ENCODE results near the gene AEBP1.

AEBP1 gene

DNA sequence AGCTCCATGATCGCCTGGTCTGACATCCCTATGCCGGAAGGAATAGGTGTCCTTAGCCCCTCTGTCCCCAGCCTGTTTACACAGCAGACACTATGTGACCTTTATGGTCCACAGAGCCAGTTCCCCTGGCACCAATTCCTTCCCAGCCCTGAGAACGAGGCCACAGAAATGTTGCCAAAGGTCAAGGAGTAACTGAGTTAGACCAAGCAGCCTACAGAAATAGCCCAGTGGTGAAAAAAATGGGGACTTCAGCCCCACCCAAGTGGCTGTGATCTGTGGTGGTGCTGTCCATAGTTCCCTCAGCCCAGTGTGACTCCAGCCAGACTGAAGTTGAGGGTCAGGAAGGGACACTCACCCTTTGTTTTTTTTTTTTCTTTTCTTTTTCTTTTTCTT, 41.2 kb upstream of the AEBP1 start:
- TF ChIP-seq, protein P1, sequence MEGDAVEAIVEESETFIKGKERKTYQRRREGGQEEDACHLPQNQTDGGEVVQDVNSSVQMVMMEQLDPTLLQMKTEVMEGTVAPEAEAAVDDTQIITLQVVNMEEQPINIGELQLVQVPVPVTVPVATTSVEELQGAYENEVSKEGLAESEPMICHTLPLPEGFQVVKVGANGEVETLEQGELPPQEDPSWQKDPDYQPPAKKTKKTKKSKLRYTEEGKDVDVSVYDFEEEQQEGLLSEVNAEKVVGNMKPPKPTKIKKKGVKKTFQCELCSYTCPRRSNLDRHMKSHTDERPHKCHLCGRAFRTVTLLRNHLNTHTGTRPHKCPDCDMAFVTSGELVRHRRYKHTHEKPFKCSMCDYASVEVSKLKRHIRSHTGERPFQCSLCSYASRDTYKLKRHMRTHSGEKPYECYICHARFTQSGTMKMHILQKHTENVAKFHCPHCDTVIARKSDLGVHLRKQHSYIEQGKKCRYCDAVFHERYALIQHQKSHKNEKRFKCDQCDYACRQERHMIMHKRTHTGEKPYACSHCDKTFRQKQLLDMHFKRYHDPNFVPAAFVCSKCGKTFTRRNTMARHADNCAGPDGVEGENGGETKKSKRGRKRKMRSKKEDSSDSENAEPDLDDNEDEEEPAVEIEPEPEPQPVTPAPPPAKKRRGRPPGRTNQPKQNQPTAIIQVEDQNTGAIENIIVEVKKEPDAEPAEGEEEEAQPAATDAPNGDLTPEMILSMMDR (conservative IDR thresholded peaks at IDR 0.05; ENCODE audit: control insufficient read depth, insufficient read depth, low read depth, low read length): no peak
- DNase-seq (ENCODE audit: low read depth): no peak
- no peak overlapping the region for H3K4me3 ChIP-seq (ENCODE audit: control insufficient read depth, low read depth, low read length)

DNA sequence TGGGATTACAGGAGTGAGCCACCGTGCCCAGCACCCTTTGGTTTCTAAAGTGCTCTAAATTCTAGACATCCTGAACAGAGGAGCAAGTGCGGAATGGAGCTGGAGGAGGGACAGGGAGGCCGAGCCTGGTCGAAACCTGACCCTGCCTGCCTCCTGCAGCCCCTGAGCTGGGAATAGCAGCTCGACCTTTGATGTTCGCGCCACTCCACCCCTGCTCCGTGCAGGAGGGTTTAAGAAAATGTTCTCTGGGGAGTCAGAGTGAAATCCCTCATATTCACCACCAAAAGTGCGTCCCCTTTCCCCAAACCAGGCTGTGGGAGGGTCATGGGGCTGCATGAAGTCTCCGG, 40.6 kb upstream of the AEBP1 start:
- TF ChIP-seq, protein P1 (conservative IDR thresholded peaks at IDR 0.05; ENCODE audit: control insufficient read depth, insufficient read depth, low read depth, low read length): no peak
- no peak for DNase-seq (ENCODE audit: low read depth)
- H3K4me3 ChIP-seq (ENCODE audit: control insufficient read depth, low read depth, low read length): no peak overlapping the region

DNA sequence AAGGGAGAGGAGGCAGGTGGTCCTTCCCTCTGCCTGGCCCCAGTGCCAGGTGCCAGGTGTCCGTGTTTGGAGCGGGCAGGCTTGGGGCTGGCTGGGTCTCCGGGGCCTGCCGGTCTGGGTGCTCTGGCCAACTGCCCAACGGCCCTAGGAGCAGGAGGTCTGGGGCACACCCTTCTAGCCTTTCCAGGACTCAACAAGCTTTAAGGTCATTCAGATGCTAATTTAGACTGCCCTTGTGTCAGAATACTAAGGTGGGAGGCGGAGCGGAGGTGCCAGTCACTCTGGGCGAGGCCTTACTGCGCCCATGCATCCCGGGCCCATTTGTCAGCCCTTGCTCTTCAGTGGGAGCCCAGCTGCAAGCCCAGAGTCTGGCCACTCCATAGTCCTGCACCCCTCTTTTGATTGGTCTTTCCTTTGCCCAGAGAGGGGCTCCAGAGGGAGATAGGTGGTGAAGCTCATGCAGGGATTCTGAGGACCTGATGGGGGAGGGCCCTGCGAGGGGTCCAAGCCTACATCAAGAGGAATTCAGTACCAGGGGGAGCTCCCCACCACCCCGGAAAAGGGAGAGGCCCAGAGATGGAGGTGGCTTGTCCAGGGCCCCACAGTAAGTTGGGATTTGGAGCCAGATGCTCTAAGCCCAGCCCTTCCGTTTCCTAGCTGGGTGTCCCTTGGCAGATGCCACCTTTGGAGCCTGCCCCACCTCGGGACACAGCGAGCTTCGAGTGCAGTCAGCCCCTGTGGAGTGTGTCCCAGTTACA, 40.1 kb upstream of the AEBP1 start:
- DNase-seq (ENCODE audit: low read depth): no peak
- TF ChIP-seq, protein P1 (conservative IDR thresholded peaks at IDR 0.05; ENCODE audit: control insufficient read depth, insufficient read depth, low read depth, low read length): no peak
- no peak overlapping the region for H3K4me3 ChIP-seq (ENCODE audit: control insufficient read depth, low read depth, low read length)

DNA sequence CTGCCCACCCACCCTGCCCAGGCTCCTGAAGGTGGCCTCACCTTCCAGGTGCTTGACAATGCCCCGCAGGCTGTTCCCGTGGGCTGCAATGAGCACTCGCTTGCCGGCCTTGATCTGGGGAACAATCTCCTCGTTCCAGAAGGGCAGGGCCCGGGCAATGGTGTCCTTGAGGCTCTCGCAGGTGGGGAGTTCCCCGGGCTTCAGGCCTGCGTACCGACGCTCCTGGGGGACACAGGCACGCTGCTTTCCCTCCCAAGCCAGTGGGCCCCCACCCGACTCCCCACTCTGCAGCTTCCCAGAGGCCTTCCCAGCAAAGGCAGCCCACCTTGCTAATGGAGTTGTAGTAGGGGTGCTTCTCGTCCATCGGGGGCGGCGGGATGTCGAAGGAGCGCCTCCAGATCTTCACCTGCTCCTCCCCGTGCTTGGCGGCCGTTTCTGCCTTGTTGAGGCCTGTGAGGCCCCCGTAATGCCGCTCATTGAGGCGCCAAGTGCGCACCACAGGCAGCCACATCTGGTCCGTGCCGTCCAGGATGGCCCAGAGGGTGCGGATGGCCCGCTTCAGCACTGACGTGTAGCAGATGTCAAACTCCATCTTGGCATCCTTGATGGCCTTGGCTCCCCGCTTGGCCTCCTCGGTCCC, 39.2 kb upstream of the AEBP1 start:
- TF ChIP-seq, protein P1 (conservative IDR thresholded peaks at IDR 0.05; ENCODE audit: control insufficient read depth, insufficient read depth, low read depth, low read length): no peak
- no peak for DNase-seq (ENCODE audit: low read depth)
- no peak overlapping the region for H3K4me3 ChIP-seq (ENCODE audit: control insufficient read depth, low read depth, low read length)

DNA sequence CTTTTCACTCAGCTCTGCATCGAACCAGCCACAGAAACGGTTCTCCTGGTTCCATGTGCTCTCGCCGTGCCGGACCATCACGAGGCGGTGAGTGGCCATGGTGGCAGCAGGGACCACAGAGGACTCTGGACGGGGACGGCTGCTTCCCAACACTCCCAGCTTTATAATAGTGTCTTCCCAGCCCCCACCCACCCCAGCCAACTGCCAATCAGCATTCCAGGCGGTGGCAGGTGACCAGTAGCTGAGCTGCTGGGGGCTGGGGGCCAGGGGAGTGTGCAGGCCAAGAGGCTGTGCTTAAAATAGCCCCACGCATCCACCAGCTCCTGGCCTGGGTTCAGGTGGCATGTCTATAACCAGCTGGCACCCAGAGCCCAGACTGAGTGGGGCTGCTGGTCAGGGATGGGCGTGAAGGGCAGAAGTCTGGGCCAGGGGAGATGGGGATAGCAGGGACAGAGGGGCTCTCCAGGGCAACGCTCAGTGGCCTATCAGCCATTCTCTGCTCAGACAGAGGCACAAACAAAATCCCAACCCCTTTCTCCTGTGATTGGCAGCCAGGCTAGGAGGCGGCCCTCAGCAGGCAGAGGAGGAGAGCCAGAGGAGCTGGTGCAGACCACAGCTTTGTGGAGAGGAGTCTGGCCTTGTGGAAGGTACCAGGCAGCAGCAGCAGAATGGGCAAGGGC, 38.6 kb upstream of the AEBP1 start, which contains the start of gene PGAM2:
TSS of gene PGAM2 (minus strand) at position 137 of the 680 bp plus-strand sequence. CDS start at position 99, 38 bp downstream.
- no peak for DNase-seq (ENCODE audit: low read depth)
- TF ChIP-seq, protein P1 (conservative IDR thresholded peaks at IDR 0.05; ENCODE audit: control insufficient read depth, insufficient read depth, low read depth, low read length): no peak
- H3K4me3 ChIP-seq (ENCODE audit: control insufficient read depth, low read depth, low read length): no peak within 1 kb of the TSS

DNA sequence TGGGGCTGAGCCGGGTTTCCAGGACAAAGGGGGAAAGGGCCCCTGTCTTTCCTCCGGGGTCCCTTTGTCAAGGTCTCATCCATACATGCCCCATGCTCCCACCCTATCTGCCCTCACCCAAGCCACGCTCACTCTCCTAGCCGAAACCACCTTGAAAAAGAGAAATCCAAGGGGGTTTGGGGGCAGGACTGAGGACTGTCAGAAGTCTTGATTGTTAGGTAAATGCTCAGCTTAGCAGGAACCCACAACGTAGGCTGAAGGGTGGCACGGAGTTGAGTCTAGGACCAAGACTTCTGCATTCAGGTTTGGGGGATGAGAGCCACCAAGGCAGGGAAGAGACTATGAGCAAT, 38.1 kb upstream of the AEBP1 start:
- no peak overlapping the region for H3K4me3 ChIP-seq (ENCODE audit: control insufficient read depth, low read depth, low read length)
- TF ChIP-seq, protein P1 (conservative IDR thresholded peaks at IDR 0.05; ENCODE audit: control insufficient read depth, insufficient read depth, low read depth, low read length): no peak
- no peak for DNase-seq (ENCODE audit: low read depth)
